GM21737 (cell line): ENCODE measurements around the gene DEFB114.

Experiments used
- ATAC-seq: cut with Tn5 transposase; IDR thresholded peaks from one replicate; pipeline ENCODE4 v1.9.1; 2021; ENCODE audit warnings: mild to moderate bottlenecking, moderate library complexity; ENCODE audit not compliant: unreplicated experiment

The DEFB114 gene

DNA sequence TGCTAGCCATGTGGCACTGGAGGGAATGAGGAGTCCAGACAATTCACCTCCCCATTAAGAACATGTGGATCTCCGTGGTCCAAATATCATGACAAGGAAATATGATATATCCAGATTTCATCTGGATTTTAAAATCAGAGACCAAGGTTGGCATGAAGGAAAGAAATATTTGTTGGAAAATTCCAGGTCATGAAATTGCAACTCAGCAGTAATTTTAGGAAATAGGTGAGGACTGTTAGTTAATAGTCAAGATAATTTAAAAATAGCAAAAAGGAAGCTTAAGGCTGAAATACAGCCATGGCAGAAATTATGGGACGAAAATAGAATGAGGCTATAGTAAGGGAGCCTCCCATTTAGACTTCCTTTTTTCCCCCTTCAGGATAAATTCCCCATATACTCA lies 26.9 kb downstream of the DEFB114 start:
- no peak for ATAC-seq

DNA sequence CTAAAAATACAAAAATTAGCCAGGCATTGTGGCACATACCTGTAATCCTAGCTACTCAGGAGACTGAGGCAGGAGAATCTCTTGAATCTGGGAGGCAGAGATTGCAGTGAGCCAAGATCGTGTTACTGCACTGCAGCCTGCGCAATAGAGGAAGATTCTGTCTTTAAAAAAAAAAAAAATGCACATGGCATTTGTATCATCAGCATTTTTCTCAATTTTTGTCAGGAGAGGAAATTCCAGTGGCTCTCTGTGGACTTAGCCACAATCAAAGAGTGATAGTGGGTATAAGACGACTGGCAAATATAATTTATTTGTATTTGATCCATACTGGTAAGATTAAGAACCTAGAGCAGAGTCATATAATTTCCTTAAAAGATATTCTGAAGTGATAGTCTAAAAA lies 28.6 kb downstream of the DEFB114 start:
- ATAC-seq = no peak

DNA sequence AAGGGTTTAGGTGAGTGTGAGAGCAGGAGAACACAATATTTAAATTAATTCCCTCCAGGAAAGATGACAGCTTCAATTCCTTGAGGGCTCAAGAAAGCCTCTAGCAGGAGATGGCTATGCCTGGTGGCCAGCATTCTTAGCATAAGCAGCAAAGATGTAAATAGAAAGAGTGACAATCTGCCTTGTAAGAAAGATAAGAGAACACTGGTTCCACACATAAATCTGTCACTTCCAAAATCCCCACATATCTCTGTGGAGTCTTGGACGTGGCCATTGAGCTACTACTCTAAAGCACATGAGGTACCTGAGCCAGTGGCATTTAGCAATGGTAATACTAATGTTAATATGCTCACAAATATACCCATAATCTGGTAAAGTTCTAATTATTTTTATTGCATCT lies 29.2 kb downstream of the DEFB114 start:
- ATAC-seq = no peak

DNA sequence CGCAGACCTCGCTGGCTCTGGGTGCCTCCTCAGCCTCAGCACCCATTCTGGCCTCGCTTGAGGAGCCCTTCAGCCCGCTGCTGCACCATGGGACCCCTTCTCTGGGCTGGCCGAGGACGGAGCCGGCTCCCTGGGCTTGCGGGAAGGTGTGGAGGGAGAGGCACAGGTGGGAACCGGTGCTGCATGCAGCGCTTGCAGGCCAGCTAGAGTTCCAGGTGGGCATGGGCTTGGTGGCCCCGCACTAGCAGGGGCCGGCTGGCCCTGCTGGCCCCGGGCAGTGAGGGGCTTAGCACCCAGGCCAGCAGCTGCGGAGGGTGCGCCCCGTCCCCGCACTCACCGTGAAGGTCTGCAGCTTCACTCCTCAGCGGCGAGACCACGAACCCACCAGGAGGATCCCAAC lies 30.4 kb downstream of the DEFB114 start:
- no peak for ATAC-seq

DNA sequence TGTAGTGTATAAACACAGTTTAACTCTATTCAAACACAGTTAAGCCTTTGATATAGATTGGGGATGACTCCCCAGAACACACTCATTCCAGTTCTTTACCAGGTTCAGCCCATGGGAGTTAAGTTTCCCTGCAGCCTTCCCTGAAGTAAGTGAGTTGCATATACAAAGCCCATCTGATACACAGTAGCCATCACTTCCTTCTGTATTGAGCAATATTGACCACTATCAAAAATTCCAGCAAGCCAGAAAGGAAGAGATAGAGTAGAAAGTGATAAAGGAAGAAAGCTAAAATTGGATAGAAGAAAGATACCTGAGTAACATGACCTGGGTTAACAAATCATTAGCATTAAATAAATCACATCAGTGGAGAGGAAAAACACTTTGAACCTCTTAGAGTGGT lies 34.6 kb downstream of the DEFB114 start:
- no peak for ATAC-seq

DNA sequence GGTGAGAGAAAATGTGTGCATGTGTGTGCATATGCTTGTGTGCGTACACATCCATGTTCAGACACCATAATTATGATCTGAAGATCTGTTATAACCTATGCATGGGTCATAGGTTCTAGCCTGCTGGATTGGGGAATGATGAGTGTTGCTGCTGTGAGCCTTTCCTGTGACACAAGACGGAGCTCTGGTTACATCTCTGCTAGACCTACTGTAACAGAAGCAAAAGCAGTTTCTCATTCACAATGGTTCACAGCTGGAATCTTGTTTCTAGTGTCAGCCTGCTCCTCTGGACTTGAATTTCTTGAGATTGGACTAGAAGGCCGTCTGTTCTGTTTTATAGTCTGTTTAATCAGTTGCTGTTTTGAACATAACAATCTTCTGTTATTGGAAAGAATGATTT lies 40.1 kb downstream of the DEFB114 start:
- no peak for ATAC-seq

DNA sequence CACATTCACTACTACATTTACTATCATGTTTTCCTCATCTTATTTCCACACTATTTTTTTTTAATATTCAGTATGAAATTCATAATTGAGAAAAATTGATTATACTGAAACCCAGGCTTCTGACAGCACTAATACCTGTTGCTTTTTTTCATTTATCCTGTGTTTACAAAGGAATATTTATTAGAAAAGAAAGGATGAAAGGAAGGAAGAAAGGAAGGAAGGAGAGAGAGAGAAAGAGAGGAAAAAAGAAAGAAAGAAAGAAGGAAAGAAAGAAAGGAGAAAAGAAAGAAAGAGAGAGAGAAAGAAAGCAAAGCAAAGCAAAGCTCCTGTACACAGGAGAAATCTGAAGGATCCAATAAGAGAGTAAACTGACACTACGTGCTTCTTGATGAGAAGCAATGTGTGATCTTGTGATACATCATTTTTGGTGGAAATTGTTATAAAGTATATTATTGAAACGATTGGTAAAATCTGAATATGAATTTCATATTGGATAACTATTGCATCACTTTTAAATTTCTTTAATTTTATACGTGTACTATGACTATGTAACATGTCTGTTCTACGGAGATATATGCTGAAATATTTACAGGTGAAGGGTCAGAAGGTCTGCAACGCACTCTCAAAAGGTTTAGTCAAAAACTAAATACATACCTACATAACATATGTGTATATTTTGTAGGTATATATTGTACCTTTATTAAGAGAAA lies 43.9 kb downstream of the DEFB114 start:
- no peak for ATAC-seq

DNA sequence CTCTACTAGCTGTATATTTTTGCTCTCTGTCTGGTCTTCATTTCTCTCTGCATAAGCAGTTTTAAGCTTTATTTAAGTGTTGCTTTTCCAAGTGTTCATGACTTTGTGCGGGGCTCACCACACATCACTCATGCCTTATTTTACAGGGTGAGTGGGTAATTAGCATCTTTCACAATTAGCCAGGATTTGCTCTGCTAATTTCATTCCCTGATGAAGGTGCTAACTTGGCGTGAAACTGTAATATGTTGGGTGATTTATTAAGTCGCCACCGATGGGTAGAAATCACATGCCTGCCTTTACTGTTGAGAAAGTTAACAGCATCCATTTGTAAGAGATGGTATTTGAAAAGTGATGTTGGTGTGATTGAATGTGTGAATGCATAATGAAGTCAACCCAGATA lies 44.7 kb downstream of the DEFB114 start:
- no peak for ATAC-seq

DNA sequence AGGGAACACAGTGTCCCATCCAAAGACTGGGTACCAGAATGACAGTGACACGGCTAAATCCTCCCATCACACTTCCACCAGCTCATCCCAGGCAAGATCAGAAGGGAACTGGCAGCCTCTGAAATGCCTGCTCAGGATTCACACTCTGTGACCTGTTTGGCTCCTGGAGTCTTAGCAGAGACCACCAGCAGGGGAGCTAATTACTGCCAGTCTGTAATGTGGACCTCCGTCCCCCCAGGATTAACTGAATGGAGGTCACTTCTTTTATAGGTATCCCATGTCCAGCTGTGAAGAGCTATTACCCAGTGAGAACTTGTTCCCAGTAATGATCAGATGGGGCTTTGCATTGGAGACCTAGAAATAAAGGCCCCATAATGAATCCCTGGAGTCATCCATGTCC lies 45.2 kb downstream of the DEFB114 start:
- ATAC-seq = no peak

DNA sequence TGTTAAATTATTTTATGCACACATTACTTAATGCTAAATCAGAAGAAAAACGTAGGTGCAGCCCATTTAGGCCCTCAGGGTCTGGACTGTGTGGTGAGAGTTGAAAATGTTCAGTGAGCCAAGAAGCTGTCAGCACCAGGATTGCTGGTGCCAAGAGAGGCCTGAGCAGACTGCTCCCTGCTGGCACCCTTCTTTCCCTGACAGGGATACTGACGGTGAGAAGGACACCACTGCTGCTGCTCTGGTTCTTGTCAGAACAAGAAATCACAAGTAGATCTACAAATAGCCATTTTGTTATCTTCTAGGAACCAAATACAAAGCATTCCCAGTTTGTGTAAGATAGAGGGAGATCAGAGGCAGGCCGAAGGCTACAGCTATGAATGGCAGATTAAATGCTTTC lies 48.9 kb downstream of the DEFB114 start:
- no peak for ATAC-seq

DNA sequence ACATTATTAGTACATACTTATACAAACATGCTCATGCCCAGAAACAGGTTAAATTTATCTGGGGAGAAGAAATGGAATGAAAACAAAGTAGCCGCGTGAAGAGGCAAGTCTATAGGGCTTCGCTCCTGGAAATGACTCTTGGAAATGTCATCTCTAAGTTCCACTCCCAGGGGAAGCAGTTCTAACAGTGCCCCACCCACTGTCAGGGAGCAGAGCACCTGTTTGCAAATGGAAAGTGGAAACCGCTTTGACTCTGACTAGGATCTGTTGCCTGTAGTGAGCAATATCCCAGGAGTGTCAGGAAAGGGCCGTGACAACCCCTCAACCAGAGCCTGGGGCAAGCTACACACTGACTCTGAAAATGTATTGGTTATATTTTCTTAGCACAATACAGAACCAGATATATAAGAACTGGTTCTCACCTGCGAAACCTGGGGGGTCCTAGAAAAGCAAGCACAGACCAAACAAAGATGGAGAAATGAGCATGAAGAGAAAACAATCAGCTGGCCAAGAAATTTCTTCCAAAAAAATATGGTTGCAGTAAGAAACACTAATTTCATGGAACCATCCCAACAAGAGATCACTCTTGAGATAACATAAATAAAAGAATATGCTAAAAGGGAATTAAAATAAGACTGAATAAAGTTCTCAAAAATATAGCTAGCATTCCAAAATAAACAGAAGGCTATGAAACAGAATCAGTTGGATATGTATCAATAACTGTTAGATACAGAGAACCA lies 50.2 kb downstream of the DEFB114 start:
- ATAC-seq = no peak

DNA sequence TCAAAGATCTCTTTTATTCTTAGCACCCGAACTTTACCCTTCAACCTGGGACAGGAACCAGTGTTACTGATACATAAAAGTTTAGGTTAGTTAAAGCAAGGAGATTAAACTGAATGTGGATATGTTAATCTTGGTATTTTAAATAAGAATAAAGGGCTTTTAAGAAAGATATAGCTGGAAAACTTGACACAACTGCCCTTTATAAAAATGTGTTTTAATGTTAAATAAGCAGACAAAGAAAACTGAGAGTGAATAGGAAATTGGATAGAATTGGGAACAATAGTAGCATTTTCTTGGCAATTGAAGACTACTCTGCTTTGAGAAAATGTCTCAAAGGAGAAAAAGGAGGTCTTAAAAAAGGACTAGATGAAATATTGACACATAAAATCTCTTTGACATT lies 51.8 kb downstream of the DEFB114 start:
- ATAC-seq = no peak

DNA sequence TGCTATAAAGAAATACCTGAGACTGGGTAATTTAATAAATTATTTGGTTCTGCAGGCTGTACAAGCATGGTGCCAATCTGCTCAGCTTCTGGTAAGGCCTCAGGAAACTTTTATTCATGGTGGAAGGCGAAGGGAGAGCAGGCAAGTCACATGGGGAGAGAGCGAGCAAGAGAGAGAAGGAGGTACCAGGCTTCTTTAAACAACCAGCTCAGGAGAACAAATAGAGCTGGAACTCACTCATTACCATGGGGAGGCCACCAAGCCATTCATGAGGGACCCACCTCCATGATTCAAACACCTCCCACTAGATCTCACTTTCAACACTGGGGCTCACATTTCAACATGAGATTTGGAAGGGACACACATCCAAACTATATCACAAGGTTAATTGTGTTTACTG lies 52.7 kb downstream of the DEFB114 start:
- no peak for ATAC-seq
